ENCODE results near the gene IP6K1.
"Not testable (repeated sequence)": the region's sequence is repeated elsewhere in the genome, so short reads cannot be mapped to it uniquely, and the experiment has no call there.

IP6K1 gene

GRCh38 chr3:49688338-49689045 lies 97.8 kb downstream of the IP6K1 start:
- DNase-seq (ENCODE audit: low spot score): not testable (repeated sequence)

- DNase-seq (ENCODE audit: low spot score): not testable (repeated sequence)
Observed at GRCh38 chr3:49687424-49687795, 98.9 kb downstream of the IP6K1 start.

GRCh38 chr3:49686769-49687423 lies 99.4 kb downstream of the IP6K1 start:
- DNase-seq (ENCODE audit: low spot score): peak; percentile 64

- DNase-seq (ENCODE audit: low spot score): peak; percentile 17
Observed at GRCh38 chr3:49686346-49686745, 100.0 kb downstream of the IP6K1 start.

- not testable (repeated sequence) for DNase-seq (ENCODE audit: low spot score)
Observed at GRCh38 chr3:49685846-49686245, 100.5 kb downstream of the IP6K1 start.

- DNase-seq (ENCODE audit: low spot score): not testable (repeated sequence)
Observed at GRCh38 chr3:49685103-49685502, 101.2 kb downstream of the IP6K1 start.

- DNase-seq (ENCODE audit: low spot score): not testable (repeated sequence)
Observed at GRCh38 chr3:49684453-49684852, 101.9 kb downstream of the IP6K1 start.

GRCh38 chr3:49683162-49683561 lies 103.2 kb downstream of the IP6K1 start:
- DNase-seq (ENCODE audit: low spot score): peak; percentile 83

- no peak for DNase-seq (ENCODE audit: low spot score)
Observed at GRCh38 chr3:49681543-49681942, 104.8 kb downstream of the IP6K1 start.

GRCh38 chr3:49681232-49681522 lies 105.2 kb downstream of the IP6K1 start:
- DNase-seq (ENCODE audit: low spot score): no peak

- DNase-seq (ENCODE audit: low spot score): no peak
Observed at GRCh38 chr3:49680493-49681231, 105.7 kb downstream of the IP6K1 start.

- no peak for DNase-seq (ENCODE audit: low spot score)
Observed at GRCh38 chr3:49675912-49676311, 110.4 kb downstream of the IP6K1 start.

- DNase-seq (ENCODE audit: low spot score): no peak
Observed at GRCh38 chr3:49674497-49674983, 111.8 kb downstream of the IP6K1 start.

Measured in kidney tubule cell (primary cell).